HEK293 (cell line): Measurements from ENCODE around the gene OXCT2.

Experiments
- FEZF1 ChIP-seq: fragments of 450-650 bp; formaldehyde crosslinking; IDR thresholded peaks from 2 replicates; pipeline ENCODE4 v1.5.1; 2016; ENCODE audit warnings: missing biosample characterization, missing genetic modification characterization
- PRDM1 ChIP-seq: fragments of 450-650 bp; formaldehyde crosslinking; IDR thresholded peaks from 2 replicates; pipeline ENCODE4; 2016; ENCODE audit warnings: missing biosample characterization, missing genetic modification characterization
- SP7 ChIP-seq: fragments of 450-650 bp; formaldehyde crosslinking; IDR thresholded peaks from 2 replicates; pipeline ENCODE4 v1.5.1; 2016; ENCODE audit warnings: missing biosample characterization, missing genetic modification characterization
- WT1 ChIP-seq: fragments of 450-650 bp; formaldehyde crosslinking; IDR thresholded peaks from 2 replicates; pipeline ENCODE4 v1.5.1; 2016; ENCODE audit warnings: missing biosample characterization, missing genetic modification characterization
- YY2 ChIP-seq: fragments of 450-650 bp; formaldehyde crosslinking; IDR thresholded peaks from 2 replicates; pipeline ENCODE4 v1.5.1; 2016; ENCODE audit warnings: missing biosample characterization, missing genetic modification characterization
- ZNF211 ChIP-seq: fragments of 450-650 bp; formaldehyde crosslinking; IDR thresholded peaks from 2 replicates; pipeline ENCODE4 v1.5.1; 2016; ENCODE audit warnings: low read depth, missing biosample characterization, missing genetic modification characterization
- ZNF221 ChIP-seq: fragments of 450-650 bp; formaldehyde crosslinking; IDR thresholded peaks from 2 replicates; pipeline ENCODE4 v1.5.1; 2017; ENCODE audit warnings: missing biosample characterization, missing genetic modification characterization, borderline replicate concordance
- ZNF239 ChIP-seq: fragments of 450-650 bp; formaldehyde crosslinking; IDR thresholded peaks from 2 replicates; pipeline ENCODE4 v1.5.1; 2016; ENCODE audit warnings: missing biosample characterization, missing genetic modification characterization
- ZNF311 ChIP-seq: fragments of 450-650 bp; formaldehyde crosslinking; IDR thresholded peaks from 2 replicates; pipeline ENCODE4 v1.5.1; 2017; ENCODE audit warnings: missing biosample characterization, missing genetic modification characterization, borderline replicate concordance
- ZNF510 ChIP-seq: fragments of 450-650 bp; formaldehyde crosslinking; IDR thresholded peaks from 2 replicates; pipeline ENCODE4 v1.5.1; 2018; ENCODE audit warnings: mild to moderate bottlenecking, missing genetic modification characterization, missing biosample characterization; ENCODE audit not compliant: insufficient replicate concordance
- ZNF561 ChIP-seq: fragments of 450-650 bp; IDR thresholded peaks from 2 replicates; pipeline ENCODE4 v1.5.1; 2018; ENCODE audit warnings: missing biosample characterization, missing genetic modification characterization, borderline replicate concordance
- ZNF629 ChIP-seq: fragments of 450-650 bp; formaldehyde crosslinking; IDR thresholded peaks from 2 replicates; pipeline ENCODE4 v1.5.1; 2017; ENCODE audit warnings: missing biosample characterization, missing genetic modification characterization
- ZNF654 ChIP-seq: fragments of 450-650 bp; formaldehyde crosslinking; IDR thresholded peaks from 2 replicates; pipeline ENCODE4 v1.5.1; 2016; ENCODE audit warnings: low read depth, missing biosample characterization, missing genetic modification characterization
- ZNF830 ChIP-seq: fragments of 450-650 bp; IDR thresholded peaks from 2 replicates; pipeline ENCODE4 v1.5.0; 2018; ENCODE audit warnings: missing biosample characterization, missing genetic modification characterization, low read depth, mild to moderate bottlenecking, moderate library complexity
- ZNF837 ChIP-seq: fragments of 450-650 bp; formaldehyde crosslinking; IDR thresholded peaks from 2 replicates; pipeline ENCODE4 v1.5.1; 2016; ENCODE audit warnings: missing biosample characterization, missing genetic modification characterization
- TF ChIP-seq, protein P1 (sequence below): fragments of 450-650 bp; formaldehyde crosslinking; IDR thresholded peaks from 2 replicates; pipeline ENCODE4 v1.5.1; 2016; ENCODE audit warnings: missing biosample characterization, missing genetic modification characterization
- TF ChIP-seq, protein P2 (sequence below): fragments of 450-650 bp; formaldehyde crosslinking; IDR thresholded peaks from 2 replicates; pipeline ENCODE4 v1.5.1; 2017; ENCODE audit warnings: missing biosample characterization, missing genetic modification characterization
- TF ChIP-seq, protein P3 (sequence below): fragments of 450-650 bp; formaldehyde crosslinking; IDR thresholded peaks from 2 replicates; pipeline ENCODE4 v1.5.1; 2016; ENCODE audit warnings: missing biosample characterization, missing genetic modification characterization
- TF ChIP-seq, protein P4 (sequence below): fragments of 450-650 bp; formaldehyde crosslinking; IDR thresholded peaks from 2 replicates; pipeline ENCODE4 v1.5.1; 2016; ENCODE audit warnings: missing biosample characterization, missing genetic modification characterization, low read depth
- TF ChIP-seq, protein P5 (sequence below): fragments of 450-650 bp; formaldehyde crosslinking; IDR thresholded peaks from 2 replicates; pipeline ENCODE4 v1.5.1; 2017; ENCODE audit warnings: missing biosample characterization, missing genetic modification characterization

Gene OXCT2

DNA sequence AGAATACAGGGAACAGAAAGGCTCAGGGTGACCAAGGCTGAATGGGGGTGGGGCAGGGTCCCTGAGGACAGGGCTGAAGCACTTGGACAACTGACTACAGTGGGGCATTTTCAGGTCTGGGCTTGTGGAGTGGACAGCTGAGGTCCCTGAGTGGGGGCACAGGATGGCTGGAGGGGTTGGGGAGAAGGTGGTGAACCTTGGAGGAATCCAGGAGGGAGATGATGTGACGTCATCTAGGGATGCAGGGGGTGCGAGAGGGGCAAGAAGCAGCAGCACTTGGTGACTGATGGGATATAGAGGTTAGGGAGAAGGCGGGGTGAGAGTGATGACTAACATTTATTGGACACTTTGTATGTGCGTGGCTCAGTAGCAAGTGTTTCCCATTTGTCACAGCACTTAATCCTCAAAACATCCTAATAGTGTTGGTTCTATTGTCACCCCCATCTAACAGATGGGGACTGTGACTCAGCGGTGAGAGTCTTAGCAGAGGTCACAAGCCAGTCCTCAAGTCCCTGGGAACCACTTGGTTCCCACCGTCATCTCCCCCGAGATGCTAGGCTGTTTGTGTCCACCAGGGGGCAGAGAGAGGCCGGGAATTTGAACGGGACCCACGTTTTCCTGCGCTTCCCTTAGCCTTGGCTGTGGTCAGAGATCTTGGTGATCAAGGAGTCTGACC is 45.4 kb upstream of the OXCT2 start (continued):
- TF ChIP-seq WT1 (tag by site-specific recombination) (no peak), ZNF629 (peak; percentile 62), ZNF837 (tag by site-specific recombination) (no peak), PRDM1 (tag by site-specific recombination) (peak; percentile 89), FEZF1 (tag by site-specific recombination) (no peak), ZNF221 (tag by site-specific recombination) (no peak), ZNF311 (tag by site-specific recombination) (no peak), ZNF510 (no peak), SP7 (tag by site-specific recombination) (peak; percentile 83), ZNF561 (tag by site-specific recombination) (peak; percentile 56; the same call in 1 of the 2 replicates), YY2 (no peak), ZNF211 (tag by site-specific recombination) (no peak), ZNF830 (no peak), ZNF239 (tag by site-specific recombination) (no peak), ZNF654 (tag by site-specific recombination) (peak; percentile 79)
- TF ChIP-seq, protein P1, sequence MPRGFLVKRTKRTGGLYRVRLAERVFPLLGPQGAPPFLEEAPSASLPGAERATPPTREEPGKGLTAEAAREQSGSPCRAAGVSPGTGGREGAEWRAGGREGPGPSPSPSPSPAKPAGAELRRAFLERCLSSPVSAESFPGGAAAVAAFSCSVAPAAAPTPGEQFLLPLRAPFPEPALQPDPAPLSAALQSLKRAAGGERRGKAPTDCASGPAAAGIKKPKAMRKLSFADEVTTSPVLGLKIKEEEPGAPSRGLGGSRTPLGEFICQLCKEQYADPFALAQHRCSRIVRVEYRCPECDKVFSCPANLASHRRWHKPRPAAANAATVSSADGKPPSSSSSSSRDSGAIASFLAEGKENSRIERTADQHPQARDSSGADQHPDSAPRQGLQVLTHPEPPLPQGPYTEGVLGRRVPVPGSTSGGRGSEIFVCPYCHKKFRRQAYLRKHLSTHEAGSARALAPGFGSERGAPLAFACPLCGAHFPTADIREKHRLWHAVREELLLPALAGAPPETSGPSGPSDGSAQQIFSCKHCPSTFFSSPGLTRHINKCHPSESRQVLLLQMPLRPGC (tag by site-specific recombination) = no peak
- TF ChIP-seq, protein P2, sequence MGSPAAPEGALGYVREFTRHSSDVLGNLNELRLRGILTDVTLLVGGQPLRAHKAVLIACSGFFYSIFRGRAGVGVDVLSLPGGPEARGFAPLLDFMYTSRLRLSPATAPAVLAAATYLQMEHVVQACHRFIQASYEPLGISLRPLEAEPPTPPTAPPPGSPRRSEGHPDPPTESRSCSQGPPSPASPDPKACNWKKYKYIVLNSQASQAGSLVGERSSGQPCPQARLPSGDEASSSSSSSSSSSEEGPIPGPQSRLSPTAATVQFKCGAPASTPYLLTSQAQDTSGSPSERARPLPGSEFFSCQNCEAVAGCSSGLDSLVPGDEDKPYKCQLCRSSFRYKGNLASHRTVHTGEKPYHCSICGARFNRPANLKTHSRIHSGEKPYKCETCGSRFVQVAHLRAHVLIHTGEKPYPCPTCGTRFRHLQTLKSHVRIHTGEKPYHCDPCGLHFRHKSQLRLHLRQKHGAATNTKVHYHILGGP = no peak
- TF ChIP-seq, protein P3, sequence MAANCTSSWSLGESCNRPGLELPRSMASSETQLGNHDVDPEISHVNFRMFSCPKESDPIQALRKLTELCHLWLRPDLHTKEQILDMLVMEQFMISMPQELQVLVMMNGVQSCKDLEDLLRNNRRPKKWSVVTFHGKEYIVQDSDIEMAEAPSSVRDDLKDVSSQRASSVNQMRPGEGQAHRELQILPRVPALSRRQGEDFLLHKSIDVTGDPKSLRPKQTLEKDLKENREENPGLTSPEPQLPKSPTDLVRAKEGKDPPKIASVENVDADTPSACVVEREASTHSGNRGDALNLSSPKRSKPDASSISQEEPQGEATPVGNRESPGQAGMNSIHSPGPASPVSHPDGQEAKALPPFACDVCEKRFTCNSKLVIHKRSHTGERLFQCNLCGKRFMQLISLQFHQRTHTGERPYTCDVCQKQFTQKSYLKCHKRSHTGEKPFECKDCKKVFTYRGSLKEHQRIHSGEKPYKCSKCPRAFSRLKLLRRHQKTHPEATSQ = no peak
- TF ChIP-seq, protein P4, sequence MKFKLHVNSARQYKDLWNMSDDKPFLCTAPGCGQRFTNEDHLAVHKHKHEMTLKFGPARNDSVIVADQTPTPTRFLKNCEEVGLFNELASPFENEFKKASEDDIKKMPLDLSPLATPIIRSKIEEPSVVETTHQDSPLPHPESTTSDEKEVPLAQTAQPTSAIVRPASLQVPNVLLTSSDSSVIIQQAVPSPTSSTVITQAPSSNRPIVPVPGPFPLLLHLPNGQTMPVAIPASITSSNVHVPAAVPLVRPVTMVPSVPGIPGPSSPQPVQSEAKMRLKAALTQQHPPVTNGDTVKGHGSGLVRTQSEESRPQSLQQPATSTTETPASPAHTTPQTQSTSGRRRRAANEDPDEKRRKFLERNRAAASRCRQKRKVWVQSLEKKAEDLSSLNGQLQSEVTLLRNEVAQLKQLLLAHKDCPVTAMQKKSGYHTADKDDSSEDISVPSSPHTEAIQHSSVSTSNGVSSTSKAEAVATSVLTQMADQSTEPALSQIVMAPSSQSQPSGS (tag by site-specific recombination) = peak; percentile 88
- TF ChIP-seq, protein P5, sequence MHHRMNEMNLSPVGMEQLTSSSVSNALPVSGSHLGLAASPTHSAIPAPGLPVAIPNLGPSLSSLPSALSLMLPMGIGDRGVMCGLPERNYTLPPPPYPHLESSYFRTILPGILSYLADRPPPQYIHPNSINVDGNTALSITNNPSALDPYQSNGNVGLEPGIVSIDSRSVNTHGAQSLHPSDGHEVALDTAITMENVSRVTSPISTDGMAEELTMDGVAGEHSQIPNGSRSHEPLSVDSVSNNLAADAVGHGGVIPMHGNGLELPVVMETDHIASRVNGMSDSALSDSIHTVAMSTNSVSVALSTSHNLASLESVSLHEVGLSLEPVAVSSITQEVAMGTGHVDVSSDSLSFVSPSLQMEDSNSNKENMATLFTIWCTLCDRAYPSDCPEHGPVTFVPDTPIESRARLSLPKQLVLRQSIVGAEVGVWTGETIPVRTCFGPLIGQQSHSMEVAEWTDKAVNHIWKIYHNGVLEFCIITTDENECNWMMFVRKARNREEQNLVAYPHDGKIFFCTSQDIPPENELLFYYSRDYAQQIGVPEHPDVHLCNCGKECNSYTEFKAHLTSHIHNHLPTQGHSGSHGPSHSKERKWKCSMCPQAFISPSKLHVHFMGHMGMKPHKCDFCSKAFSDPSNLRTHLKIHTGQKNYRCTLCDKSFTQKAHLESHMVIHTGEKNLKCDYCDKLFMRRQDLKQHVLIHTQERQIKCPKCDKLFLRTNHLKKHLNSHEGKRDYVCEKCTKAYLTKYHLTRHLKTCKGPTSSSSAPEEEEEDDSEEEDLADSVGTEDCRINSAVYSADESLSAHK (tag by site-specific recombination) = no peak
